IPS DF 4.7 (cell line): ENCODE data around the gene PGAM2.
"Not testable (repeated sequence)": the region's sequence is repeated elsewhere in the genome, so short reads cannot be mapped to it uniquely, and the experiment has no call there.

ENCODE experiments used
- DNase-seq: peaks from one replicate; pipeline ENCODE4 v3.0.0-alpha.2; 2013; ENCODE audit warnings: low spot score; ENCODE audit errors: extremely low read depth

The PGAM2 gene

DNA sequence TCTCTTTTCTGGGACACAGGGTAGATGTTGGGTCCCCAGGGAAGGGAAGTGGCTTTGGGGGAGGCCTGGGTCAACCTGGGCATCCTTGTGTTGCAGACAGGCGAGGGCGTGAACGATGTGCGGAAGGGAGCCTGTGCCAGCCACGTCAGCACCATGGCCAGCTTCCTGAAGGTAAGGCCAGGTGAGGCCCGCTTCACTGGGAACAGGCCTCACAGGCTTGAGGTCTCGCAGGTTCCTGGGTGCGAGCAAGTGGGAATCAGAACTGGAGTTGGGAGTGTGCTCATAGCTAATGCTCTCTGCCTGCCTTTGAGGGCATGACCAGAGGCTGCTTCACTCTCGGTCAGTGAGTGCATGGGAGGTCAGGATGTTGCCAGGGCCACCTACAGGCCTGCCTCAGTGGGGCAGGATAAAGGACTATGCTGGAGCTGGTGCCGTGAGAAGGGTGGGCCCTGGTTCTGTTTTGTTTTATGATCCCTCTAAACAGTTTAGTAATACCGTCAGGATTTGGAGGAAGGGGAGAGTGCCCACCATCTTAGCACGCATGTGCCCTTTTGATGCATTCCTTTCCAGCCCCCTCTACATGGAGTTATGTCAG, 12.5 kb downstream of the PGAM2 start:
- DNase-seq, result no peak

DNA sequence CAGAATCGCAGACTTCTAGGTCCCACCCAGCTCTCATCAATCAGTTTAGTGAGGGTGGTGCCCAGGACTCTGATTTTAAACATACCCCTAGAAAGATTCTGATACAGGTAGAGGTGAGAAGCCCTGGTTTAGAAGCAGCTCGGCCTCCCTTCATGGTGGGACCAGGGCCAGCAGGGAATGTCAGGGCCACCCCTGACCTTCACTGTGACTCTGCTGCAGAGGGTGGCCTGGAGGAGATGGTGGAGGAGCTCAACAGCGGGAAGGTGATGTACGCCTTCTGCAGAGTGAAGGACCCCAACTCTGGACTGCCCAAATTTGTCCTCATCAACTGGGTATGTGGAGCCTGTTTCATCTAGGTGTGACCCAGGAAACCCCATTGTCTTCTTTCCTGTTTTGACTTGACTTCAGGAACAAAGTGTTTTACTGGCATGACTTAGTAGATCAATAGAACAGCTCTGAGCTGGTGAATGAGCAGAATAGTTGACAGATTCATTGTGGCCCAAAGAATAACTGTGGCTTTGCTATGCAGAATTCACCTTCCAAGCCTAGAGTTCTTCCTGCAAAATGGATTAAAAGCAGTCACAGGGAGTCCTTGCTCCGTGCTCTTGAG, 13.7 kb downstream of the PGAM2 start:
- no peak for DNase-seq

DNA sequence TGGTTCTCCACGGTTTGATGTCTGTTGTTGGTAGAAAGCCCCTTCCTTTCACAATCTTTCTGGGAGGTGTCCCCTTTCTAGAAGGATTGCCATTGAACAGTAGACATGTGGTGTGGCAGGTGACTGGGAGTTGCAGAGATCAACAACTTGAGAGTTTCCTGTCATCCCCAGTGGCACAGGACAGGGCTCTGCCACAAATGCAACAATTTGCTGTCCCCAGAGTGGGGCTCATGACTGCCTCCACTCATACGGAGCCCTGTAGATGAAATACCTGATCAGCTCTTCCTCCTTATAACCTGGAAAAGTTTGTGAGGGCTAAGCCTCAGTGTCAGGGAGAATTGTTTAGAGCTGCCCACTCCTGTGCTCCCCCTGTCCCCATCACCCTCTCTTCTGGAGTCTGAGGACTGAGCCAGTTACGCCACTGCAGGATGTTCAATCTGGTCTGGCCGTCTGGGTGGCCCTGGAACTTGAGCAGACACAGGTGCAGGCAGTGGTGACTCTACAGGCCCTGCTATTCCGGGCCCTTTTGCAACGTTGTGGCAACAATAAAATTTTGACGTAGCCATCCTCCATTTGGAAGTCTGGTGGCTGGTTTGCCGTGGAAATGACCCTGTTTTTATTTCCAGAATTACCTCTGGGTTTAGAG, 14.3 kb downstream of the PGAM2 start:
- DNase-seq, result no peak

DNA sequence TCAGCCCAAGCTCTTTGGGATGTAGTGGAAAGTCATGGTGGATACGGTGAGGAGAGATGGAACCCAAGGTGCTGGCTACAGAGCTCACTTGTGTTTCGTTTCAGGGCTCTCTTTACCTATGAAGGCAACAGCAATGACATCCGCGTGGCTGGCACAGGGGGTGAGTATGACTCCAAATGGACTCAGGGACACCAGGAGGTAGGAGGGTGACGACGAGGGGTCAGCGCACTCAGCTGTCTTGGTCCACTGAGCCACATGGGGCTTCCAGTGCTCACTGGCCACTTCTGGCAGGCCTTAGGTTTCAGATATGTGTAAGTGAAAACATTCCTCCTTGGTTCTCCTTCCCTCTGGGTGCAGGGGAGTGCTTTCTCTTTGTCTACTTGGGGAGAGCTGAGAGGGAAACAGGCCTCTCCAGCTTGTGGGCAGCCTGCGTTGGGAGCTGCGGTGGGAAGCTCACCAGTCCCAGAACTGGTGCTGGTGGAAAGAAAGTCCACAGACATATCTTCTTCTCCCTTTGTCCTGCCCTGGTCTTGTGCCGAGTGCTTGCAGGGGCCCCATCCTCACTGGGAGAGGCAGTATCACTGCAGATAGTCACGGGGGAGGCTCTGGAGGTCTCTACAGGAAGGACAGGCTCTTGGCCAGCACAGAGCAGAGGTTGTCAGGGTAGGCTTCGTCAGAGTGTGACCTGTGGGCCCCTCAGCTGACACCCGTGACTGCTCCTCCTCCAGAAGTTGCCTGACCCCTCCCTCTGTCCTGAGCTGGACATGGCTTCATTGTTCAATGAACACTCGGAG, 15.0 kb downstream of the PGAM2 start:
- no peak for DNase-seq

DNA sequence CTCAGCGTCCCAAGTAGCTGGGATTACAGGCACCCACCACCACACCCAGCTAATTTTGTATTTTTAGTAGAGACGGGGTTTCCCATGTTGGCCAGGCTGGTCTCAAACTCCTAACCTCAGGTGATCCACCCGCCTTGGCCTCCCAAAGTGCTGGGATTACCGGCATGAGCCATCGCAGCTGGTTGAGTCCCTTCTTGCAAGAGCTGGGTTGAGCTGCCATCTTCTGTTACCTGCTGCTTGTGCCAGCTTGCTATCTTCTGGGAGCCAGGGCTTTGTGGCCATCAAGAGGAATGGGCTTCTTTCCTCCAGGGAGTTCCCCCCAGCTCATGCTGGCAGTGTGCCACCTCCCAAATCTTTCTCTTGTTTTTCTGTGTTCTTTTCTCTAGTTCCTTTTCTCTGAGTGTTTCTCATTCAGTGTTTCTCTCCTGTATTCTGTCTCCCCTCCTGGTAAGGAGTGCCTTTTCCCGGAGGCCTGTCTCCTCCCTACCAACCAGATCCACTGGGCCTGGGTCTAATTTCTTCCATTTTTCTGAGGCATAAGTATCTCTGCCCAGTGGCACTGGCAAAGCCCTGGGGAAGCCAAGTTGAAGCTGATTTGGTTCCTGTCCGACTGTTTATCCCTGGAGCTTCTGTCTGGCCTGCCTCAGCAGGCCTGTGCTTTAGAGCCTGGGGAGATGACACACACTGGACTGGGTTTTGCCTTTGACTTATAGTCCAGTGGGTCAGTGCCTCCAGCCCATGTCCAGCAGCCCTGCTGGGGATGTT, 17.2 kb downstream of the PGAM2 start:
- DNase-seq, result no peak

DNA sequence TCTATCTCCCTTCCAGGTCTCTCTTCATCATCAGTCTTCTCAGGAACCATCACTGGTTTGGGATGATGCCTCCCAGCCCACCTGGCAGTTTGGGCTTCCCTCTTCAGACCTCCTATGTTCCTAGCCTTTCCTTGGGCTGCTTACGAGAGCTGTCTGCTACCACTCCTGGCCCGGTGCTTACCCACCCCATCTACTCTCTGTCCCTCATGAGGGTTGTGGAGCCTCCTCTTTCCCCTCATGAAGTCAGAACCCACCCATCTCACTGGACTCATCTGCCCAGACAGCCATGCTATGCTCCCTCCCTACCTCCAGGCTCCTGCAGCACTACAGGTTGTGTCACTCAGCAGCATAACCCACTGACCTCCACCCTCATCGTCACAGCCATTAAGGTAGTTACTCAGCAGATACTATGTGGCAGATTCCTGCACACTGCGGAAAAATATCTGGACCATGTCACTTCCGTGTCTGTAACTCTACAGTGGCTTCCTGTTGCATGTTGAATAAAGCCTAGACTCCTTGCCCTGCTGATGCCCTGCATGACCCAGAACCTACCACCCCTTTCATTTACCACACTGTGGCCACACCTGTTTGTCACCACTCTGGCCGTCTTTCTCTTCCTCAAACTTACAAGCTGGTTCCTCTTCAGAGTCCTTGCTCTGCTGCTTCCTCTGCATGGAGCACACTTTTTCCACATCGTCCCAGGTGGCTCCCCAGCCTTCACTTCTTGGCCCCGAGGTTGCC, 18.9 kb downstream of the PGAM2 start:
- no peak for DNase-seq

DNA sequence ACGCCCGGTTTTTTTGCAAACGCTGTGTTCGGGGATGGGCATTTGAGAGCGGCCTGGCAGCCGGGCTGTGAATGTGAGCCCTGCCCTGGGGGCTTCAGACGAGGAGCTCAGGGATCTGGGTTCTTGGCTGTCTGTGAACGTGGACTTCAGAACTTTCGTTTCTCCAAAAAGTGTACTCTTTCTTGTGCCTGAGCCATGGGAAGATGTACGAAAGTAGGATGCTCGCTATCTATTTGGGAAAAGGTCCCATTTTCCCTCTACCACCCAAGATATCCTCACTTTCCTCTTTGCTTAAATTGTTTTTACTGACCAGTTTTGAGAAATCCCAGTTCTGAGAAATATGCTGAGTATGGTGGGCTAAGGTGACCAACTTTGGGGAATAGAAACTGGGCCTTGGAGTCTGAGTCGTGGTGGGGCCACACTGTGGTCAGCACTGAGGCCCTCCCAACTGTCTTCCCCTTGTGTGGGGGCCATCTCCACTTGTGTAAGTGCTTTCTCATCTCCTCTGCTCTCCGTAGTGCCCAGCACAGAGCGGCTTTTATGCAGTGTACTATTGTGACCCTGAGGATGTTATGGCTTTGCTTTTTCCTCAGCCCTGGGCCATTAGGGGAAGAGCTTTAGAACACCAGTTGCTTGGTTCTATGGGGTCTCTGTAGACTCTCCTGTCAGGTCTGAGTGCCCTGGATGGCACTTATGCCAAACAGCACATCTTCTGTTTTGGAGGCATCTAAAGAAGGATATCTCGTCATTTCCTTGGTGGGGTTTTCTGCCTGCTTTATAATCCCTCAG, 19.9 kb downstream of the PGAM2 start:
- no peak for DNase-seq

DNA sequence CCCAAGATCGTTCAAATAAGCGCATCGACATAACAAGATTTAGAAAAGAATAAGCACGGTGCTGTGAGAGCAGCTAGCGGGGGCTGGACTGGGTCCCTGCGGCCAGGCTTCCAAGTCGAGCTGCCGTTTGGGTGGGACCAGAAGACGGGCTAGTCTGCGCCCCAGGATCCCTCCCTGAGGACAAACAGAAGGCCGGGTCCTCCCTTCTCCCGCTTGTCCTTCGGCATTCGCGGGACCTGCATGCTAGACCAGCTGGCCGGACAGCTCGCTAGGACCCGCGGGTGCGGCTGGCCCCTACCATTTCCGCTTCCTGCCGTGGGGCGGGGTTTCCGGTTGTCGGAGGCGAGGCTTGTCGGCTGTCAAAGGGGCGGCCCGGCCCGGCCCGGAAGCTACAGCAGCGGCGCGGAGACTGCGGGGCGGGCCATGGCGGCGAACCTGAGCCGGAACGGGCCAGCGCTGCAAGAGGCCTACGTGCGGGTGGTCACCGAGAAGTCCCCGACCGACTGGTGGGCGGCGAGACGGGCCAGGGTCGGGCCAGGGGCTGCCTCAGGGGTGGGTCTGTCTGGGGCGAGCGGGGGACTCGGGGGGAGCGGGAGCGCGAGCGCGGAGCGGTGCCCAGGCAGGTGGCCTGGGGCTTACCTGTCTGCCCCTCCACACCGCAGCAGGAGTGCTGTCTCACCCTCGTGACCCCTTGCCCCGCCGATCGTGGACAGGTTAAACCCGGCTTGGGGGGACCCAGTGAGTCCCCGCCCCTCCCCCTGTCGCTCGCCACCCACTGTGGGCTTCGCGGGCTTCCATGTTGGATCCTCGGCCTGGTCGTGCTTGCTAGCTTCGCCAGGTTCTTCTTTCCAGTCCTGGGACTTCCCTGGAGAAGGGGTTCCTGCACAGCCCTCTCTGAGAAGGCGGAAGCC, 20.8 kb downstream of the PGAM2 start, which contains the start of gene DBNL:
TSS of gene DBNL (plus strand) at position 388 of the 911 bp plus-strand sequence. CDS start at position 424, 36 bp downstream.
- no peak for DNase-seq

DNA sequence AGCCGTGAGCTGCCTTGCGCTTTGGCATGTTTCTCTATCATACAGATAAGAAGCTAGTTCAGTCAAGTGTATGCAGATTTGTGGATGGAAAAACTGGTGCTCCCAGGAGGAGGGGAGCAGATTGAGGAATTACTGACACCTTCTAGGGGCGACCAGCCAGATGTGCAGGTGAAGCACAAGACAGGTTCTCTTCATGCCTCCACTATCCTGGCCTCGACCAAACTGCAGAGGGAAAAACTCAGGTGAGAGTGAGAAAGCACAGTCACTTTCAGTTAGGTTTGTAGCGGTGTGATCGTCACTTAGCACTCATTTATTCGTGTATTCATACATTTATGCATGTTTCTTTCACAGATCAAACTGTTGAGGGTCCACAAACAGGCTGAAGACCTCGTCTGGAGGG, 21.5 kb downstream of the PGAM2 start:
- no peak for DNase-seq

DNA sequence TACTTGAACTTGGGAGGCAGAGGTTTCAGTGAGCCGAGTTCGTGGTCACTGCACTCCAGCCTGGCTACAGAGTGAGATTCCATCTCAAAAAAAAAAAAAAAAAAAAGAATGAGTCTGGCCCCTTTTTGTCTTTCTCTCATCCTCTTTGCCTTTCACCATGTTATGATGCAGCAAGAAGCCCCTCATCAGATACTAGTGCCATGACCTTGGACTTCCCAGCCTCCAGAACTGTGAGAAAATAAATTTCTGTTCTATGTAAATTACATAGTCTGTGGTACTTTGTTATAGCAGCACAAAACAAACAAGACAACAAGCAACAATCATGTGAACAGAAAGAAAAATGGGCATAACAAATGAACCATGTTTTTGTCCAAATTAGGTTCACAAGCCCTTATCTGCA, 23.1 kb downstream of the PGAM2 start:
- DNase-seq, result no peak

DNA sequence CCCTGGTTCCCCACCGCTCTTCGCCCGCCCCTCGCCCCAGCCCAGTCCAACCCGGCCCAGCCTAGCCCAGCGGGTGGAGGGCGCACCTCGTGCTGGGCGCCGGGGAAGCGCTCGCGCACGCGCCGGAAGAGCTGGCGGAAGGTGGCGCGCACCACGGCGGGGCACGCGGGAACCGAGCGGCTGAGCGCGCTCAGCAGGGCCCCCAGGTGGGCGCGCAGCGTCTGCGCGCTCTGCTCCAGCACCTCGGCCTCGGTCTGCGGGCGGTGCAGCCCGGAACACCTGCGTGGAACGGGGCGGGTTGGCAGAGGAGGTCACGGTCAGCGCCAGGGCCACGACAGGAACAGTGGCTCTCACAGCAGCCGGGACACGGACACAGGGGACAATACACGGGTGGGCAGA, 24.9 kb downstream of the PGAM2 start:
- not testable (repeated sequence) for DNase-seq

DNA sequence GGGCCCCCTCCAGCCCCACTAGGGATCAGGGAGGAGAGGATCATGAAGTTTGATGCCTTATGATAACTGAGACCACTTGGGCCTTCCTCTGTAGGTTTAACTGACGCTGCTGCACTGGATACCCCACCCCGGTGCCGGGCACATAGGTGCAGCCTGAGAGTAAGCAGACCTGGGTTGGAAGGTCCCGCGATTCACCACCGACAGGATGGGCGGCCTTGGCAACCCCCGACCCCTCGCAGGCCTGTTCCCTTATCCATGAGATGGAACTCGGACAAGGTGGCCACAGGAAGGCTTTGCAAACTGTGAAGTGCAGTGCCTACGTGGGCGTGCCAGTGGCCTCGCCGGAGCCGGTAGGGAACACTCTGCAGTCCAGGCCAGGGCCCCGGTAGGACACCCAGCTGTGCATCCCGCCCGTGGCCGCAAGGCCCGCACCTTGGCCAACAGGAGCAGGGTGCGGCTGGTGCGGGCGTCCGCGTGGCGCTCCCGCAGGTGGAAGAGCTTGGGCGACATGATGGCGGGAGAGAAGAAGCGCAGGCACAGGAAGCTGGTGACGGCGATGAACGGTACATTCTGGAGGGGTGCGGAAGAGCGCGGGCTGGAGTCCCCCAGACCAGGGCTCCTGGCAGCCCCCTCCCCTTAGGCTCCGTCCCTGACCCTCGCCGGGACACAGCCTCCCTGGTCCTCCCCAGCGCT, 25.4 kb downstream of the PGAM2 start:
- not testable (repeated sequence) for DNase-seq

DNA sequence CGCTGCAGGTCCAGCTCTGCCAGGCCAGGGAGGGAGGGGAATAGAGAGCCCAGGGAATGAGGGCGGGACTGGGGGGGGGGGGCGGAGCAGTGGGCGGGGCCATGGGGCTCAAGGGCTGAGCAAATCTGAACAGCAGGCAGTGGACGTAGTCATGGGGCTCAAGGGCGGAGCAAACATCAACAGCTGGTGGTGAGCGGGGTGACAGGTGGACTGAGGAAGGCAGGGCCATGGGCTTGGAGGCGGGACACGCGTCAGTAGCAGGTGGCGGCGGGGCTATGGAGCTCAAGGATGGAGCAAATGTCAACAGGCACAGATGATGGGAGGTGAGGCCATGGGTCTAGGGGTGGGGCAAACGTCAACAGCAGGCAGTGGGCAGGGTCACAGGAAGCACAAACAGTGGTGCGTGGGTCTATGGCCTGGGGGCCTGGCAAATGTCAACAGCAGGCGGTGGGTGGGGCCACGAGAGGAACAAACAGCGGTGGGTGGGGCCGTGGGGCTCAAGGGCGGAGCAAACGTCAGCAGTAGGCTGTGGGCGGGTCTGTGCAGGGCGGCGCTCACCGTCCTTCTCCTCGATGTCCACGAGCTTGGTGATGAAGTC, 26.3 kb downstream of the PGAM2 start:
- DNase-seq, result not testable (repeated sequence)

DNA sequence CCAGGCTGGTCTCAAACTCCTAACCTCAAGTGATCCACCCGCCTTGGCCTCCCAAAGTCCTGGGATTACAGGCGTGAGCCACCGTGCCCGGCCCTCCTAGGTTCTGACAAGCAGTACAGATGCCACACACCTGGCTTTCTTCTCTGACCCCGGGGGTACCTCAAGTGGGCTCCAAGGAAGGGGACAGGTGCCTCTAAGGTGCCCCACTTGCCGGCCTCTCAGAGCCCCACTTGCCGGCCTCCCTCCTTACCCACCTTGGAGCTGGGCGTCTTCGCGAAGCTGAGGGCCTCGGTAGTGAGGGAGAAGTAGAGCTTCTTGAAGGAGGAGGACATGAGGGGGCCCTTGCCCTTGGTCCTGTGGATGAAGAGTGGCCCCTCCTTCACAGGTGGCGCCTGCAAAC, 26.8 kb downstream of the PGAM2 start:
- not testable (repeated sequence) for DNase-seq

DNA sequence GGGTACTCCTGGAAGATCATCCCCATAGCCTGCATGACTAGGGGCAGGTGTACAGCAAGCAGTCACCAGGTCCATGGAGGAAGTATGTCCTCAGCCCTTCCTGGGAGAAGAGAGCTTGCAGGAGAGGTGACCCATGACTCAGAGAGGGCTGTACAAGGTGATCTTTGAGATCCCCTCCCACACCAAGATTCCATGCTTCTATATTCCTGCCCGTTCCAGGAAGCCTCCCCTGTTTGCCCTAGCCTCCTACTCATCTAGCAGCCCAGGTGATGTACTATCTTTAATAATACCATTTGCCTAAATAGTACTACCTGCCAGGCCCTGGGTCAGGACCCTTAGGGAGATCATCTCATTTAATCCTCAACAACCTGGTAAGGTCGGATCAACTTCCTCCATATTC, 27.4 kb downstream of the PGAM2 start:
- not testable (repeated sequence) for DNase-seq

DNA sequence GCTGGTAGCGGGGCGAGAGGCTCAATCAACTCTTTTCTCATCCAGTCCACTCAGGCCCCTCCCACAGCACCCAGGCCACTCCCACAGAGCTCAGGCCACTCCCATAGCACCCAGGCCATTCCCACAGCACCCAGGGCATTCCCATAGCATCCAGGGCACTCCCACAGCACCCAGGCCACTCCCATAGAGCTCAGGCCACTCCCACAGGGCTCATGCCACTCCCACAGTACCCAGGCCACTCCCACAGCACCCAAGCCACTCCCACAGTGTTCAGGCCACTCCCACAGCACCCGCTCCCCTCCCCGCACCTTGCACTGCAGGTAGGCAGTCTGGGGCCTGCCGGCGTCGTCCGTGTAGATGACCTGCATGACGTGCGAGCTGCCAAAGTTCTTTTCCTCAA, 29.0 kb downstream of the PGAM2 start:
- not testable (repeated sequence) for DNase-seq

DNA sequence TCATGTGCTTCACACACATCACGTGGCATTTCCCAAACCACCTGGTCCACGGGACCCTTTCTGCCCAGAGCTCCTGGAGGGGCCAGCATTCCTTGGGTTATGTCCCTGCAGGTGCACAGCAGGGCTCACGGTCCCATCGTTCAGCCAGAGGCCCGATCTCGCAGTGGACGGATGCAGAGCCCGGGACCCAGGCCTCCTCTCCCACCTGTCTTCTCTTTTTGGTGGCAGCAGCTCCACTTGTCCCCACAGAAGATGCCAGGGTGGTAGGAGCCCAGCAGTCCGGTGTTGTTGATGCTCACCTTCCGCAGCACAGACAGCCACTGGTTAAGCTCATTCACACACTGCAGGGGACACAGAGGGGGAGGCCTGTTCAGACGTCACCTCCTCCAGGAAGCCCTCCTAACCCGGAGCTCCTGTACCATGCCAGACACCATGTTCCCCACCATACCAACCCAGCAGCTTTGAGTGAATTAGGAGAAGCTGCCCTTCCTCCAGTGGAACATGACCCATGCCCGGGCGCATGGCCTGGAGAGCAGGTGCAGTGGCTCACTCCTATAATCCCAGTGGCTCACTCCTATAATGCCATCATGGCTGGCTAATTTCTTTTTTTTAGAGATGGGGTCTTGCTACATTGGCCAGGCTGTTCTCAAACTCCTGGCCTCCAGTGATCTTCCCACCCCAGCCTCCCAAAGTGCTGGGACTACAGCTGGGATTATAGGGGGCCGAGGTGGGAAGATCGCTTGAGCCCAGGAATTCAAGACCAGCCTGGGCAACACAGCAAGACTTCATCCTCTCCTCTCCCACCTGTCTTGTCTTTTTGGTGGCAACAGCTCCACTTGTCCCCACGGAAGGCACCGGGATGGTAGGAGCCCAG, 31.2 kb downstream of the PGAM2 start:
- not testable (repeated sequence) for DNase-seq
